ENCODE measurements around the gene LIN9. TPM values are rescaled to one million over a fixed set of nuclear protein-coding genes. Genes with fewer than 3 reads are reported as not detected.

Gene LIN9
- total RNA-seq, 1 donor from 2014 or later = 4.6 TPM

DNA sequence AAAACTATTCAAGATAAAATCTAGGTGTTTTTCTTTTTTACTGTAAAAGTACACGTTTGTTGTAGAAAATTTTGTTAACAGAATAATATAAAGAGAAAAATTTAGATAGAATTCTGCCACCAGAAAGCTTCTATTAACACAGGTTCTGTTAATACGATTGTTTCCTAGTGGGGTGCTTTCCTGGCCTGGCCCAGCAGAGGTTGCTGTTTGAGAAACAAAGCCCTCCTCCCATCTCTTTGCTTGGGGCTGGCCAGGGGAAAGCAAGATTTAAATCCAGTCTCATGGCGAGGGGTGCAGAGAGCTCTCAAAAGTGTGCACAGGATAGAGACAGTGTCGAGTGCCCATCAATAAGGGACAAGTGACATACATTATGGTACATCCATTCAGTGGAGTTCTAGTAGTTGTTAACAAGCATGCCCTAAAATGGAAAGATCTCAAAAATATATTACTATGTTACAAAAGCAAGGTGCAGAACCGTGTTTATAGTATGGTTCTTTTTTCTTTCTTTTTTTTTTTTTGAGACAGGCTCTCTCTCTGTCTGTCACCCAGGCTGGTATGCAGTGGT is 107.9 kb downstream of the LIN9 start:
- Mint-ChIP-seq H3K4me3 (ENCODE audit: unreplicated experiment) (no peak overlapping the region), H3K36me3 (ENCODE audit: low read depth, unreplicated experiment) (no peaks in the 10 kb centered on the region), H3K9me3 (ENCODE audit: unreplicated experiment) (no peaks in the 10 kb centered on the region), H3K4me1 (ENCODE audit: unreplicated experiment) (no peaks in the 10 kb centered on the region), H3K27me3 (ENCODE audit: unreplicated experiment) (peaks cover 2% of the 10 kb centered on the region), H3K27ac (ENCODE audit: unreplicated experiment) (no peak overlapping the region)
- TF ChIP-seq, protein P1, sequence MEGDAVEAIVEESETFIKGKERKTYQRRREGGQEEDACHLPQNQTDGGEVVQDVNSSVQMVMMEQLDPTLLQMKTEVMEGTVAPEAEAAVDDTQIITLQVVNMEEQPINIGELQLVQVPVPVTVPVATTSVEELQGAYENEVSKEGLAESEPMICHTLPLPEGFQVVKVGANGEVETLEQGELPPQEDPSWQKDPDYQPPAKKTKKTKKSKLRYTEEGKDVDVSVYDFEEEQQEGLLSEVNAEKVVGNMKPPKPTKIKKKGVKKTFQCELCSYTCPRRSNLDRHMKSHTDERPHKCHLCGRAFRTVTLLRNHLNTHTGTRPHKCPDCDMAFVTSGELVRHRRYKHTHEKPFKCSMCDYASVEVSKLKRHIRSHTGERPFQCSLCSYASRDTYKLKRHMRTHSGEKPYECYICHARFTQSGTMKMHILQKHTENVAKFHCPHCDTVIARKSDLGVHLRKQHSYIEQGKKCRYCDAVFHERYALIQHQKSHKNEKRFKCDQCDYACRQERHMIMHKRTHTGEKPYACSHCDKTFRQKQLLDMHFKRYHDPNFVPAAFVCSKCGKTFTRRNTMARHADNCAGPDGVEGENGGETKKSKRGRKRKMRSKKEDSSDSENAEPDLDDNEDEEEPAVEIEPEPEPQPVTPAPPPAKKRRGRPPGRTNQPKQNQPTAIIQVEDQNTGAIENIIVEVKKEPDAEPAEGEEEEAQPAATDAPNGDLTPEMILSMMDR (IDR thresholded peaks at IDR 0.05; ENCODE audit: unreplicated experiment) = no peak
- peak; percentile 25 for DNase-seq (ENCODE audit: low spot score)

DNA sequence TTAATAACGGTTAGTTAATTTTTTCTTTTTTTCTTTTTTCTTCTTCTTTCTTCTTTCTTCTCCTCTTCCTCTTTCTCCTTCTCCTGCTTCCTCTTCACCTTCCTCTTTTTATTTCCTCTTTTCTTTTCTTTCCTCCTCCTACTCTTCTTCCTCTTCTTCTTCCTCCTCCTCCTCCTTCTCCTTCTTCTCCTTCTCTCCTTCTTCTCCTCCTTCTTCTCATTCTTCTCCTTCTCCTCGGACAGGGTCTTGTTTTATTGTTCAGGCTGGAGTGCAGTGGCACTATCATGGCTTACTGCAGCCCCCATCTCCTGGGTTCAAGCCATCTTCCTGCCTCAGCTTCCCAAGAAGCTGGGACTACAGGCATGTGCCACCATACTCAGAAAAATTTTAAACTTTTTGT is 109.0 kb downstream of the LIN9 start:
- Mint-ChIP-seq H3K27ac (ENCODE audit: unreplicated experiment) (no peak overlapping the region), H3K4me3 (ENCODE audit: unreplicated experiment) (no peak overlapping the region), H3K9me3 (ENCODE audit: unreplicated experiment) (no peaks in the 10 kb centered on the region), H3K36me3 (ENCODE audit: low read depth, unreplicated experiment) (no peaks in the 10 kb centered on the region), H3K27me3 (ENCODE audit: unreplicated experiment) (peaks cover 2% of the 10 kb centered on the region), H3K4me1 (ENCODE audit: unreplicated experiment) (no peaks in the 10 kb centered on the region)
- DNase-seq (ENCODE audit: low spot score) = no peak
- TF ChIP-seq, protein P1 (IDR thresholded peaks at IDR 0.05; ENCODE audit: unreplicated experiment) = no peak

DNA sequence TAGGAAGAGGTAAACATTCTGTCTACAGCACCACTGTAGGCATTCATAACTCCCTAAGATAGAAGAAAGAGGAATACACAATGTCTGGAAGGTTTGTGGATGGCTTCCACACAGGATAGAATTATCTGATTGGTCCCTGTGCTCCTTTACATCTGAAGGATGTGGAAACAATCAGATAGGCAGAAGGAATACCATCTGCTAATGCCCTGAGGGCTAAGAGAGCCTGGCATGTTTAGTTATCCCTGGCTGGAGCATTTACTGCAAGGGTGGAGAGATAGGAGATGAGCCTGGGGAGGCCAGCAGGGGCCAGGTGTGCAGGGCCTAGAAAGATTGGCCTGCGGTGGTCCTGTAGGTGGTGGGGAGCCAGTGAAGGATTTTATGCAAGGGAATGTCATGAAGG is 113.8 kb downstream of the LIN9 start:
- TF ChIP-seq, protein P1 (IDR thresholded peaks at IDR 0.05; ENCODE audit: unreplicated experiment) = no peak
- no peak for DNase-seq (ENCODE audit: low spot score)
- H3K9me3 Mint-ChIP-seq (ENCODE audit: unreplicated experiment) = no peaks in the 10 kb centered on the region
- no peak overlapping the region for H3K4me3 Mint-ChIP-seq (ENCODE audit: unreplicated experiment)
- H3K36me3 Mint-ChIP-seq (ENCODE audit: low read depth, unreplicated experiment) = no peaks in the 10 kb centered on the region
- peaks cover 2% of the 10 kb centered on the region for H3K27me3 Mint-ChIP-seq (ENCODE audit: unreplicated experiment)
- no peak overlapping the region for H3K27ac Mint-ChIP-seq (ENCODE audit: unreplicated experiment)
- no peaks in the 10 kb centered on the region for H3K4me1 Mint-ChIP-seq (ENCODE audit: unreplicated experiment)

DNA sequence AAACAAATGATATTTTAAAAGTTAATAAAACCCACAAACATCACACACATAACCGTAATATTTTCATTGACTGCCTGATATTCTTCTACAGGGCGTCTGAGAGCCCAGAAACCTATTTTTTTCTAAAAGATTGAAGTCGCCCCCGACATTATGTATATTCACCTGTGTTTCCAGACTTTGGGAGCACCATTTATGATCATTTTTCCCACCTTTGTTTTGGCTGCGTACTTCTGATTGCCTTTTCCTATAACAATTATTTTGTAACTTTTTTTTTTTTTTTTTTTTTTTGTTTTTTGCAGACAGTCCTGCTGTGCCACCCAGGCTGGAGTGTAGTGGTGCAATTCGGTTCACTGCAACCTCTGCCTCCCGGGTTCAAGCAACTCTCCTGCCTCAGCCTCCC is 121.6 kb downstream of the LIN9 start:
- H3K27me3 Mint-ChIP-seq (ENCODE audit: unreplicated experiment) = peaks cover 3% of the 10 kb centered on the region
- H3K9me3 Mint-ChIP-seq (ENCODE audit: unreplicated experiment) = no peaks in the 10 kb centered on the region
- peaks cover 10% of the 10 kb centered on the region for H3K36me3 Mint-ChIP-seq (ENCODE audit: low read depth, unreplicated experiment)
- TF ChIP-seq, protein P1 (IDR thresholded peaks at IDR 0.05; ENCODE audit: unreplicated experiment) = no peak
- H3K27ac Mint-ChIP-seq (ENCODE audit: unreplicated experiment) = no peak overlapping the region
- no peak for DNase-seq (ENCODE audit: low spot score)
- peak overlapping the region; percentile 94 for H3K4me3 Mint-ChIP-seq (ENCODE audit: unreplicated experiment)
- peaks cover 20% of the 10 kb centered on the region for H3K4me1 Mint-ChIP-seq (ENCODE audit: unreplicated experiment)

DNA sequence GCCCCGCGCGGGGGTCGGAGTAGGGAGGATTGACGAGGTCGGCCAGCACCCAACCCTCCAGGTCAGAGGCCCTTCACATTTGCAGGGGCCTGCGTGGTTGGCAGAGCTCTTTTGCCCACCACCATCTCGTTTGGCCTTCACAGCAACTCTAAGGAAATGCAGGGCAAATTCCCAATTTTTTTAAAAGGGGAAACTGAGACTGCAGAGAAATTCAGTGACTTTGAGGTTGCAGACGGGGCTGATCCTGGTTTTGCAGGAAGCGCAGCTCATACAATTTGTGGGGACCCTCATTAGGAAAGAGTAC is 122.0 kb downstream of the LIN9 start:
- TF ChIP-seq, protein P1 (IDR thresholded peaks at IDR 0.05; ENCODE audit: unreplicated experiment) = no peak
- Mint-ChIP-seq H3K36me3 (ENCODE audit: low read depth, unreplicated experiment) (peaks cover 10% of the 10 kb centered on the region), H3K9me3 (ENCODE audit: unreplicated experiment) (no peaks in the 10 kb centered on the region), H3K4me3 (ENCODE audit: unreplicated experiment) (peak overlapping the region; percentile 94), H3K4me1 (ENCODE audit: unreplicated experiment) (peaks cover 20% of the 10 kb centered on the region), H3K27me3 (ENCODE audit: unreplicated experiment) (peaks cover 3% of the 10 kb centered on the region), H3K27ac (ENCODE audit: unreplicated experiment) (peak overlapping the region; percentile 70)
- DNase-seq (ENCODE audit: low spot score) = no peak

All from endothelial cell (in vitro differentiated cells).